PC-9 (cell line): ENCODE data around the gene LRRC2.

Source experiments
- CTCF ChIP-seq: fragments of 200-600 bp; sonication (generic); conservative IDR thresholded peaks from 2 replicates; pipeline ENCODE4 v1.6.1; 2017; ENCODE audit warnings: mixed run types, antibody characterized with exemption, mild to moderate bottlenecking, moderate library complexity
- EZH2 ChIP-seq: fragments of 200-600 bp; sonication (generic); IDR thresholded peaks from 2 replicates; pipeline ENCODE4 v1.8.0; 2017; ENCODE audit warnings: antibody characterized with exemption, low read depth

DNA sequence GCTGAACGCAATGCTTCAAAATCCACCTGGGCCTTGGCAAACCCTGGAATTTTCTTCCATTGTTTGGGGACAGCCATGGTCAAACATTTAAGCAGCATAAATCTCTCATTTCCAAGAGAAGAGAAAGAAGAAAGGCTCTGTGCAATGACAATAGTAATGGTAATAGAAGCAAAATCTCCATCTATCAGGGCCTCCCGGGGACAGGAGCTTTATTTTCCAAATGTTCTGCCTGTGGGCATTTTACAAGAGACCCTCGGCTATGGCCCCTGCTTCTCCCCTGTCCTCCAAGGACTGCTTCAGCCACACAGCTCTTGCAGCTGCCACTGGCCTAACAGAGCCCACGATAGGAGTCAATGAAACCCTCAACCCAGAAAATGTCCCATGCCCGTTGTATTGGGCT lies 33.5 kb upstream of the LRRC2 start:
- TF ChIP-seq CTCF (no peak), EZH2 (no peak)
